Measurements from ENCODE around the gene ARRDC2.

DNA sequence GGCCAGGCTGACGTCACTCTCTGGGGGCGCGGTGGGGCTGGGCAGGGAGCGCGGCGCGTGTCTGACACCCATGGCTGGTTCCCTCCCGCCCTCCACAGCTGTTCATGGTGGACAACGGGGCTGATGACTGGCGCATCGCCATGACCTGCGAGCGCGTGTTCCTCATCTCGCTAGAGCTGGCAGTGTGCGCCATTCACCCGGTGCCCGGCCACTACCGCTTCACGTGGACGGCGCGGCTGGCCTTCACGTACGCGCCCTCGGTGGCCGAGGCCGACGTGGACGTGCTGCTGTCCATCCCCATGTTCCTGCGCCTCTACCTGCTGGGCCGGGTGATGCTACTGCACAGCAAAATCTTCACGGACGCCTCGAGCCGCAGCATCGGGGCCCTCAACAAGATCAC is 26.4 kb upstream of the ARRDC2 start:
- TF ChIP-seq, protein P1, sequence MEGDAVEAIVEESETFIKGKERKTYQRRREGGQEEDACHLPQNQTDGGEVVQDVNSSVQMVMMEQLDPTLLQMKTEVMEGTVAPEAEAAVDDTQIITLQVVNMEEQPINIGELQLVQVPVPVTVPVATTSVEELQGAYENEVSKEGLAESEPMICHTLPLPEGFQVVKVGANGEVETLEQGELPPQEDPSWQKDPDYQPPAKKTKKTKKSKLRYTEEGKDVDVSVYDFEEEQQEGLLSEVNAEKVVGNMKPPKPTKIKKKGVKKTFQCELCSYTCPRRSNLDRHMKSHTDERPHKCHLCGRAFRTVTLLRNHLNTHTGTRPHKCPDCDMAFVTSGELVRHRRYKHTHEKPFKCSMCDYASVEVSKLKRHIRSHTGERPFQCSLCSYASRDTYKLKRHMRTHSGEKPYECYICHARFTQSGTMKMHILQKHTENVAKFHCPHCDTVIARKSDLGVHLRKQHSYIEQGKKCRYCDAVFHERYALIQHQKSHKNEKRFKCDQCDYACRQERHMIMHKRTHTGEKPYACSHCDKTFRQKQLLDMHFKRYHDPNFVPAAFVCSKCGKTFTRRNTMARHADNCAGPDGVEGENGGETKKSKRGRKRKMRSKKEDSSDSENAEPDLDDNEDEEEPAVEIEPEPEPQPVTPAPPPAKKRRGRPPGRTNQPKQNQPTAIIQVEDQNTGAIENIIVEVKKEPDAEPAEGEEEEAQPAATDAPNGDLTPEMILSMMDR (IDR thresholded peaks at IDR 0.05; ENCODE audit: insufficient read depth, low read length): no peak
- TF ChIP-seq, protein P2, sequence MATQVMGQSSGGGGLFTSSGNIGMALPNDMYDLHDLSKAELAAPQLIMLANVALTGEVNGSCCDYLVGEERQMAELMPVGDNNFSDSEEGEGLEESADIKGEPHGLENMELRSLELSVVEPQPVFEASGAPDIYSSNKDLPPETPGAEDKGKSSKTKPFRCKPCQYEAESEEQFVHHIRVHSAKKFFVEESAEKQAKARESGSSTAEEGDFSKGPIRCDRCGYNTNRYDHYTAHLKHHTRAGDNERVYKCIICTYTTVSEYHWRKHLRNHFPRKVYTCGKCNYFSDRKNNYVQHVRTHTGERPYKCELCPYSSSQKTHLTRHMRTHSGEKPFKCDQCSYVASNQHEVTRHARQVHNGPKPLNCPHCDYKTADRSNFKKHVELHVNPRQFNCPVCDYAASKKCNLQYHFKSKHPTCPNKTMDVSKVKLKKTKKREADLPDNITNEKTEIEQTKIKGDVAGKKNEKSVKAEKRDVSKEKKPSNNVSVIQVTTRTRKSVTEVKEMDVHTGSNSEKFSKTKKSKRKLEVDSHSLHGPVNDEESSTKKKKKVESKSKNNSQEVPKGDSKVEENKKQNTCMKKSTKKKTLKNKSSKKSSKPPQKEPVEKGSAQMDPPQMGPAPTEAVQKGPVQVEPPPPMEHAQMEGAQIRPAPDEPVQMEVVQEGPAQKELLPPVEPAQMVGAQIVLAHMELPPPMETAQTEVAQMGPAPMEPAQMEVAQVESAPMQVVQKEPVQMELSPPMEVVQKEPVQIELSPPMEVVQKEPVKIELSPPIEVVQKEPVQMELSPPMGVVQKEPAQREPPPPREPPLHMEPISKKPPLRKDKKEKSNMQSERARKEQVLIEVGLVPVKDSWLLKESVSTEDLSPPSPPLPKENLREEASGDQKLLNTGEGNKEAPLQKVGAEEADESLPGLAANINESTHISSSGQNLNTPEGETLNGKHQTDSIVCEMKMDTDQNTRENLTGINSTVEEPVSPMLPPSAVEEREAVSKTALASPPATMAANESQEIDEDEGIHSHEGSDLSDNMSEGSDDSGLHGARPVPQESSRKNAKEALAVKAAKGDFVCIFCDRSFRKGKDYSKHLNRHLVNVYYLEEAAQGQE (IDR thresholded peaks at IDR 0.05; ENCODE audit: insufficient replicate concordance, low read depth): no peak
- no peak for TF ChIP-seq POLR2AphosphoS5 (IDR thresholded peaks at IDR 0.05; ENCODE audit: low read depth)
- no peak for TF ChIP-seq SPI1 (IDR thresholded peaks at IDR 0.05; ENCODE audit: borderline replicate concordance, low read depth)

Data from HL-60 (cell line).